ENCODE results near the gene SLC35F3.

DNA sequence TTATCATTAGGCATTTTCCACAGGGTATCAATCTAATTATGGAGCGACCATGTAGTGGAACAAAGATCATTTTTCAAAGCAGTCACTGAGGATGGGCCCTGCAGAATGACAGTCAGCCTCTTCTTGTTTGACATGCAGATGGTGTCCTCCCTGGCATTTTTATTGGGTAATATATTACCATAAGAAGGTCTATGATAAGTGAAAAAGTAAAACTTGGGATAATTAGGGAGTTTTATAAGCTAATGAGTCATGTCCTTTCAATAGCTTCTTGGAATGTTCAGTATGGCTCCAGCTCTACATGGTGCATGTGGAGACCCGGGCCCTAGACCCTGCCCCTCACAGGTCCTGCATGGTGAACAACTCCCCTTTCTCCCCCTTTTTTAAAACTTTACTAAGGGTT lies 236.5 kb downstream of the SLC35F3 start:
- TF ChIP-seq, protein P1, sequence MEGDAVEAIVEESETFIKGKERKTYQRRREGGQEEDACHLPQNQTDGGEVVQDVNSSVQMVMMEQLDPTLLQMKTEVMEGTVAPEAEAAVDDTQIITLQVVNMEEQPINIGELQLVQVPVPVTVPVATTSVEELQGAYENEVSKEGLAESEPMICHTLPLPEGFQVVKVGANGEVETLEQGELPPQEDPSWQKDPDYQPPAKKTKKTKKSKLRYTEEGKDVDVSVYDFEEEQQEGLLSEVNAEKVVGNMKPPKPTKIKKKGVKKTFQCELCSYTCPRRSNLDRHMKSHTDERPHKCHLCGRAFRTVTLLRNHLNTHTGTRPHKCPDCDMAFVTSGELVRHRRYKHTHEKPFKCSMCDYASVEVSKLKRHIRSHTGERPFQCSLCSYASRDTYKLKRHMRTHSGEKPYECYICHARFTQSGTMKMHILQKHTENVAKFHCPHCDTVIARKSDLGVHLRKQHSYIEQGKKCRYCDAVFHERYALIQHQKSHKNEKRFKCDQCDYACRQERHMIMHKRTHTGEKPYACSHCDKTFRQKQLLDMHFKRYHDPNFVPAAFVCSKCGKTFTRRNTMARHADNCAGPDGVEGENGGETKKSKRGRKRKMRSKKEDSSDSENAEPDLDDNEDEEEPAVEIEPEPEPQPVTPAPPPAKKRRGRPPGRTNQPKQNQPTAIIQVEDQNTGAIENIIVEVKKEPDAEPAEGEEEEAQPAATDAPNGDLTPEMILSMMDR (IDR thresholded peaks at IDR 0.05): no peak
- TF ChIP-seq SIN3A (IDR thresholded peaks at IDR 0.05; ENCODE audit: borderline replicate concordance, insufficient read depth, low read depth, low read length): no peak
- TF ChIP-seq POLR2AphosphoS5 (IDR thresholded peaks at IDR 0.05; ENCODE audit: low read depth, low read length): no peak
